GM21381 (cell line): ENCODE data around the gene EWSR1.

Experiments
- ATAC-seq: cut with Tn5 transposase; IDR thresholded peaks from one replicate; pipeline ENCODE4 v1.9.1; 2021; ENCODE audit warnings: mild to moderate bottlenecking, moderate library complexity; ENCODE audit not compliant: unreplicated experiment

Gene EWSR1

GRCh38 chr22:29268511-29269229 is 602 bp downstream of the EWSR1 start:
- peak; percentile 27 for ATAC-seq

- no peak for ATAC-seq
These were observed 1.1 kb downstream of the EWSR1 start for GRCh38 chr22:29269230-29269604.

- ATAC-seq = no peak
These were observed 1.8 kb downstream of the EWSR1 start for GRCh38 chr22:29269731-29270474.

- ATAC-seq = no peak
These were observed 2.6 kb downstream of the EWSR1 start for GRCh38 chr22:29270475-29271271.

- ATAC-seq = no peak
These were observed 4.6 kb downstream of the EWSR1 start for GRCh38 chr22:29272624-29273023.

- no peak for ATAC-seq
These were observed 7.1 kb downstream of the EWSR1 start for GRCh38 chr22:29275167-29275566.

- no peak for ATAC-seq
These were observed 7.9 kb downstream of the EWSR1 start for GRCh38 chr22:29275819-29276565.

- no peak for ATAC-seq
These were observed 9.9 kb downstream of the EWSR1 start for GRCh38 chr22:29277927-29278326.

- no peak for ATAC-seq
These were observed 16.1 kb downstream of the EWSR1 start for GRCh38 chr22:29284196-29284595.

- no peak for ATAC-seq
These were observed 20.8 kb downstream of the EWSR1 start for GRCh38 chr22:29288837-29289236.

- ATAC-seq = no peak
These were observed 22.0 kb downstream of the EWSR1 start for GRCh38 chr22:29290061-29290460.

- ATAC-seq = no peak
These were observed 23.1 kb downstream of the EWSR1 start for GRCh38 chr22:29291215-29291614.

- no peak for ATAC-seq
These were observed 24.3 kb downstream of the EWSR1 start for GRCh38 chr22:29292379-29292778.

GRCh38 chr22:29298641-29299040 is 30.6 kb downstream of the EWSR1 start:
- ATAC-seq = no peak

GRCh38 chr22:29299136-29299900 is 31.2 kb downstream of the EWSR1 start:
- no peak for ATAC-seq

GRCh38 chr22:29300467-29300806 is 32.4 kb downstream of the EWSR1 start:
- no peak for ATAC-seq

GRCh38 chr22:29300807-29301601 is 32.9 kb downstream of the EWSR1 start:
- ATAC-seq = no peak

GRCh38 chr22:29301716-29302401 is 33.8 kb downstream of the EWSR1 start:
- no peak for ATAC-seq

- ATAC-seq = no peak
These were observed 34.3 kb downstream of the EWSR1 start for GRCh38 chr22:29302402-29302680.
